T1000 (cell line): ENCODE measurements around the gene PLXNB3.

Experiments
- DNase-seq: peaks from one replicate; lab custom pipeline; 2025; ENCODE audit warnings: mixed read lengths; lab: John Stamatoyannopoulos, UW

The PLXNB3 gene

GRCh38 chrX:153791104-153791852 is 27.2 kb downstream of the PLXNB3 start:
- DNase-seq, result no peak

DNA sequence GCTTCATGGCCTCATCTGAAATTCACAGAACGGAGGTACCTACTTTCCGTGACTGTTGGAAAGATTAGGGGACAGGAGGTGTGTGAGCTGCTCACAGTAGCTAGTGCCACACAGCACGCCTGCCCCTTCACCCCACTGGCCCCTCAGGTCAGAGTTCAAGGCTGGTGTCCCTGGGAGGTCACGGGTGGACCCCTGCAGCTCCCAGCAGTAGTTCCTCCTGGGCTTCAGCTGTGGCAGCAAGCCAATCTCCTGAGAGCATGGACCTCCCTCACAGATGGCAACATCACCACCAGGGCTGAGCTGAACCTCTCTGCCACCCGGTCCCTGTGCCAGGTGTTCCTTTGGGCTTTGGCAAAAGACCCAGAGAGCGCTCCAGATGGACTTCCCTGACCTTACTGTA is 28.3 kb downstream of the PLXNB3 start:
- DNase-seq, result no peak

DNA sequence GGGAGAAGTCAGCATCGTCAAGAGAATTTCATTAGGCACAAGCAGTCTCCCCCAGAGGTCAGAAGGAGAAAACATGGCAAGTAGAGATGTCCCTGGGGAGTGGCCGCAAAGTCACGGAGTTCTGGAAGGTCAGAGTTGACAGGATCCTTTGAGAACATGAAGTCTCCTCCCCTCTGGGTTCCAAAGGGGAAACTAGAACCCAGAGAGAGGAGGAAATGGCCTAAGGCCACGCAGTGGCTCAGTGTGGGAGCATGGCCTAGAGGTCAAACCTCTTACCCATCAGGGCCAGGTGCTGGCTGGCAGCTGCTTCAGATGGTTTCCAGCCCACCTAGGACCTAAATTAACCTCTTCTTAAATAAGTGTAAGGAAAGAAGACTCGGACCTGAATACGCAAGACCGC is 29.2 kb downstream of the PLXNB3 start:
- no peak for DNase-seq

DNA sequence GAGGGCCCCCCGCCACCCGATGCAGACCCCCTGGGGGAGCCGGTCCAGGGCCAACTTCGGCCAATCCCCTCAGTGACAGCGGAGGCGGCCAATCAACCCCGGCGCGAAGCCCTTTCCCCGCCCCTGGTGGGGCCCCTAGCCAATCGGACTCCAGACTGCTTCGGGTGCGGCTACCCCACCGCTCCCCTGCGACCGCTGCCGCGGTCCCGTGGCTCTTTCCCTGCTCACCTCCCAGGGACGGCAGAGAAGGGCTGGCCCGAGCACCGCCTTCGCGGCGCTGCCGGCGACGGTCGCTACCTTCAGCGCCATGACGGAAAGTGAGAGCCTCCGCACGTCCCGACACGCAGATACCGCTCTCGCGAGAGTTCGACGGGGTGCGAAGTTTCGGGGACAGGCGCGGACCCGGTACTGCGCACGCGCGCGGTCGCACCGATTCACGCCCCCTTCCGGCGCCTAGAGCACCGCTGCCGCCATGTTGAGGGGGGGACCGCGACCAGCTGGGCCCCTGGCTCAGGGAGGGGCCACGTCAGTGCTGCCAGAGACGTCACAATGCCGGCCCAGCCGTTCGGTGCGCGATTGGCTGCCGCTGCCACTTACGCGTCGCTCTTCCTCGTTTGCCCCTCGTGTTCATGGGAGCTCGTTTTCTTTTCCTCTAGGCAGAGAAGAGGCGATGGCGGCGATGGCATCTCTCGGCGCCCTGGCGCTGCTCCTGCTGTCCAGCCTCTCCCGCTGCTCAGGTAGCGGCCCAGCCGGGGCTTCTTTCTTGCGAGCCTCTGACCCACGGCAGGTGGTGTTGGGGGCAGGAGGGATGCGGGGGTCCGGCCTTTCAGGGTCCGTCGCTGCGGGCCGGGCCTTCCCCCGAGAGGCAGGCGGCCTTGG is 30.2 kb downstream of the PLXNB3 start, which contains the start of the genes IDH3G and SSR4:
Gene IDH3G, minus strand, starts transcription at position 358 of the 879 bp plus-strand sequence. Its CDS starts 49 bp downstream, at position 309.
Gene SSR4, plus strand, starts transcription at position 651 of the 879 bp plus-strand sequence. Its CDS starts 20 bp downstream, at position 671.
- DNase-seq, result peak; percentile 85

GRCh38 chrX:153794897-153795816 is 31.1 kb downstream of the PLXNB3 start:
- no peak for DNase-seq

- no peak for DNase-seq
Measured at GRCh38 chrX:153797415-153798015, 33.5 kb downstream of the PLXNB3 start.

- DNase-seq, result no peak
Measured at GRCh38 chrX:153799326-153799725, 35.3 kb downstream of the PLXNB3 start.

DNA sequence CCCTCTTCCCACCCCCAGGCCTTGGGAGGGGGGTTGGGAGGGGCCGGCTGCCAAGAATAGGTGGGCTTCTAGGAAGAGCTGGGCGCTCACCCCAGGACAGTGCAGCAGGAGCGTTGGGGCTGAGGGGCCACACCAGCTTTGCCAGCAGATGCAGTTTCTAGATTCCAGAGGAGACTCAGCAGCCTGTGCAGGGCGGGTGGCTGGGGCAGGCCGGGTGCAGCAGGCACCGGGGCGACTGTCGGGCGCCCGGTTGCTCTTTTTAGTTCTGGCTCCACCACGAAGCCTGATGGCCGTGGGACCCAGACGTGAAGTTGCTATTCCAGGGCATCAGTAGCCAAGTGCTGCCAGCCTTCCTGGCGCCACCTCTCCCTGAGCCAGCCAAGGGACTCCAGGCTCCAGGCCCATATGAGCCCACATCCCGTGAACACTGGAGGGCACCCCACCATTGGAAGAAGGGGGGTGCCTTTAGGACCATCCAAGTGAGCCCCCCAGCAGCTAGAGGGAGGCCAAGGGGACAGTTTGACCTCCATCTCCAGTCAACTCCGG is 36.2 kb downstream of the PLXNB3 start:
- DNase-seq, result no peak

GRCh38 chrX:153800746-153801145 is 36.7 kb downstream of the PLXNB3 start:
- DNase-seq, result no peak

GRCh38 chrX:153801669-153802068 is 37.6 kb downstream of the PLXNB3 start:
- DNase-seq, result no peak

DNA sequence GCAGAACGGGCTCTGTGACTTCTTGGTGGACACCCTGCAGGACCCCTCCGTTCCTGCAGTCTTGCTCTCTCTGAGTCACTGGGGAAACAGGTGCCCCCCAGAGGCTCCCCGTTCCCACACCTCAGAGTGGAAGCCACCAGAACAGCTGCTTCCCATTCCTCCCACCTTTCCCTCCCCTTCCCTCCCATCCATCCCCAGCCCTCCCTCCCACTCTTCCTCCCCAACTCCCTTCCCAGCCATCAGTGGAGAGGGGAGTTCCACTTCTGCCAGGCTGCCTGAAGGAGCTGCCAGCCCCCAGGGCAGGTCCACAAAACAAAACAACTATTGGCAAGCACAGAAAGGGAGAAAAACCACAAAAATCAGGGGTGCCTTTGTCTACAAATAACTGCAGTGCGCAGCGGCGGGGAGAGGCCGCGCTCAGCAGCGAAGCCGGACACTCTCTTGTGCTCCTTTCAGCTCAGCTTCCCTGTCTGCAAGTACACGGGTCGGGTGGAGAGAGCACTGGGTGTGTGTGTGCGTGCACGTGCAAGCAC is 38.5 kb downstream of the PLXNB3 start:
- DNase-seq, result no peak

DNA sequence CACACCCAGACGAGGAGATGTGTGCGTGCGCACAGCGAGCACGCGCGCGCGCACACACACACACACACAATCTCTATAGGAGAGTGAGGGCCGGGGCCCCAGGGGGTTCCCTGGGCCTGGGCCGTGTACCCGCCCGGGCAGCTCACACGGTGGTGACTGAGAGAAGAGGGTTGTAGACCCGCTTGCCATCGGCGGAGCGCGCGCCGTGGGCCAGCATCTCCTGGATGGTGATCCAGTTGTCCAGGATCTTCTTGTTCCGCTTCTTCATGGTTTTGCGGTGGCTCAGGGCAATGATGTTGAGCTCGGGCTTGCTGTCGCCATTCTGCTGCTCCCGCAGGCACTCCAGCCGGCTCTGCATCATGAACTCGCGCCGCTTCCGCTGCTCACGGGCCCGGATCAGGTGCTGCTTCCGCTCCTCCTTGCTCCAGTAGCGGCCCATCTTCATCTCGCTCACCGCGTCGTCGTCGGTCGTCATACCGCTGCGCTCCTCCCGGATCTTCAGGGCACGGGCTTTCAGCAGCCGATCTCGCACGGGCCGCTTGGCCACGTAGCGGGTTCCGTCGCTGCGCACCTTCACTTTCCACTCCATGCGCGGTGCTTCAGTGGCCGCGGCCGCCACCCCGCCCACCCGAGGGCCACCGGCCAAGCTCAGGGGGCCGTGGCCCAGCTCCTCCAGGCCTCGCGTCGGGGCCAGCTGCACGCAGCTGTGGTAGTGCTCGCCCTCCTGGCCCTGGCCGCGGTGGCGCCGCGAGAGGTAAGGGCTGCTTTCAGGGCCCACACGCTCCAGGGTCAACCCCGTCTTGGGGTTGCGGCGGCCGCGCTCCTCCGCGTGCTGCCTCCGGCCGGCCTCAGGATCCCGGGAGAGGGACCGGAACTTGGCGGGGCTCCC is 39.4 kb downstream of the PLXNB3 start:
- DNase-seq, result no peak

DNA sequence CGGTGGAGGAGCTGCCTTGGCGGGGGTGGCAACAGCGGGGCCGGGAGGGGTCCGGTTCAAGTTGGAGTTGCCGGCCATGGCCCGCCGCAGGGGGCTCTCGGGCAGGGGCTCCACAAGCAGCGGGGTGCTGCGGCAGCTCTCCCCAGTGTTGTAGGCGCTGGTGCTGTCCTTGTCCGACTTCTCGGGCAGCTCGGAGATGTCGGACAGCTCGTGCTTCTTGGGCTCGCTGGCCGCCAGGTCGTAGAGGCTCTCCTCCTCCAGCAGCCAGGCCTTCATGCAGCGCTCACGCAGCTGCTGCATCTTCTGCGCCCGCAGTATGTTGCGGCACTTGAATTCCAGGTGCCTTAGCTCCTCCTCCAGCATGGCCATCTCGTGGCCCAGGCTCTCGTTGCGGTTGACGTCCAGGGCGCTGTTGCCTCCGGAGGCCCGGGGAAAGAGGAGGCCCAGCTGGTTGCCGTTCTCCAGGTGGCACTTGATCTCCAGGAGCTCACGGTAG is 40.1 kb downstream of the PLXNB3 start:
- DNase-seq, result no peak

GRCh38 chrX:153804621-153805020 is 40.6 kb downstream of the PLXNB3 start:
- DNase-seq, result no peak

DNA sequence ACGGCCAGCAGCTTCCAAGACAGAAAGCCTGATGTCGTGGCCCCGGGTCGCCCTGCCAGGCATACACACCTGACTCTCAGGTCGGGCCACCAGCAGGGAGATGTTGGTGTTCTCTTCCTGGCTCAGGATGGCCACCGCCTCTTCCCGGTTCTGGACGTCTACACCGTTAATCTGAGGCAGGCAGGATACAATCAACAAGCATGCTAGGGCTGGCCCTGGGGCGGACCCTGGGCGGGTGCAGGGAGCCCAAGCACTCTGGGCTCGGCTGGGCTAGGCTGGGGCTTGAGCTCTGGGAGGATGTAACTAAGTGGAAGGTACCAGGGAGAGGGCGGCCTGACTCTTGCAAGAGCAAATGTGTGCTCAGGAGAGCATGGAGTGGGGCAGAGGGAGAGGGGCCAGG is 41.4 kb downstream of the PLXNB3 start:
- no peak for DNase-seq

DNA sequence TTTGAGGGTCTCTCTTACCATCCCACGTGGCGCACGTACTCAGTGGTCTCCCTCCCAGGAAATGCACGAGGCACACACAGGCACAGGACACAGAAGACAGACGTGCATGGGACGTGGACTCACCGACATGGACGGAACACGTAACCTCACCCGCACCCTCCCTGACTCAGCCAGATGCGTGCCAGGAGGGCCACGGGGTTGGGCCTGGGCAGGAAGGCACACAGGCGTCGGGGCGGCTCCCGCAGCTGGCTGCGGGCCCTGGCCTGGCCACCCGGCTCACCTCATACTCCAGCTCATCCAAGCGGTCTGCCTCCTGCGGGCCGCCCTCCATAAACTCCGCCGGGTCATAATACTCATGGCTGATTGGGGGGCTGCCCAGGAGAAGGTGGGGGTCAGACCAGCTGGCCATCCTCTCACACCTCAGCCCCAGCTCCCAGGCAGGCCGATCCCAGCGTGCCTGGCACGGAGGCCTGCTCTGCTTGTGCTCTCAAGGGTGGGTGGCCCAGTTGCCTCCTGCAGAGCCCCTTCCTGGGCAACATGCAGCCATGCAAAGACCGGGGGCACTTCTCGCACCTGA is 43.0 kb downstream of the PLXNB3 start:
- no peak for DNase-seq

- no peak for DNase-seq
Measured at GRCh38 chrX:153807976-153808375, 43.9 kb downstream of the PLXNB3 start.

- DNase-seq, result no peak
Measured at GRCh38 chrX:153812220-153812619, 48.2 kb downstream of the PLXNB3 start.

DNA sequence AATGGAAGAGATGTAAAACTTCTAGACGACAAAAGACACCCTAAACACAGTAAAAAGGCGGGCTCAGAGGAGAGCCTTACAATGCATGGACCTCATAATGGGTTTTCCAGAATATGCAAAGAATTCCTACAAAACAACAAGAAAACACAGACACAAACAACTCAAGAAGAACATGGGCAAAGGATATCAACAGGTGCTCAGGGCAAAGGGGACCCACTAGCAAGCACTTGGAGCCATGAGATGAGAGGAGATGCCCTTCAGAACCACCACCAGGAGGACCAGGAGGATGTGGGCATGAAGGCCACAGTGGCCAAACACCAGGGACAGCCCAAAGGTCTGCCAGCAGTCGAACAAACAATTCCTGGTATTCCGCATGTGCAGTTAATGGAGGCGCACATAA is 49.1 kb downstream of the PLXNB3 start:
- DNase-seq, result no peak
